Colonic mucosa (tissue), 4 donors: ENCODE data around the gene CILP2. TPM values are rescaled to one million over a fixed set of nuclear protein-coding genes. Genes with fewer than 3 reads are reported as not detected.

Experiments used
- DNase-seq: peaks from one replicate; pipeline ENCODE4 v3.0.0-alpha.2; 2020
- H3K27ac ChIP-seq: fragments of 200-600 bp; one replicate; pipeline ENCODE4 v1.8.0; 2021
- H3K27me3 ChIP-seq: fragments of 200-600 bp; one replicate; pipeline ENCODE4 v1.8.0; 2021
- H3K36me3 ChIP-seq: fragments of 200-600 bp; one replicate; pipeline ENCODE4 v1.8.0; 2021
- H3K4me1 ChIP-seq: fragments of 200-600 bp; one replicate; pipeline ENCODE4 v1.8.0; 2021; ENCODE audit warnings: mild to moderate bottlenecking
- H3K4me3 ChIP-seq: fragments of 200-600 bp; one replicate; pipeline ENCODE4 v1.8.0; 2021
- H3K9ac ChIP-seq, 2 donors: one replicate each; pipeline ENCODE4 v1.7.0; 2013; ENCODE audit warnings: control low read depth in 2 of 2, low read depth in 2 of 2, low read length in 2 of 2
- H3K9me3 ChIP-seq: fragments of 200-600 bp; one replicate; pipeline ENCODE4 v1.8.0; 2021
- intact Hi-C: fragments of 100-400 bp; cut with DNase I; formaldehyde crosslinking; loops from one replicate; pipeline ENCODE4 v1.14.1; 2022
- total RNA-seq, 2 donors: library from RNA; stranded (reverse); fragmentation: NEBNext Ultra II Directional in 1 of 2; extraction: Animal tissue kit (Norgen Biotek cat#: 25700) in 1 of 2; gene quantifications; one replicate each; pipeline ENCODE4 v1.2.1, GENCODE V29; 2021
- TF ChIP-seq, protein P1 (sequence below): fragments of 200-600 bp; IDR thresholded peaks from one replicate; pipeline ENCODE4 v1.8.0; 2022; ENCODE audit warnings: antibody characterized with exemption, mild to moderate bottlenecking
- donor health status: healthy.
- donor health status: DM: no; HTN: no; CAD: no.
- donor health status: DM: no; HTN: no; CAD: no.

Gene CILP2
- total RNA-seq, 2 donors from 2014 or later, result 0.05 to 0.35 TPM

DNA sequence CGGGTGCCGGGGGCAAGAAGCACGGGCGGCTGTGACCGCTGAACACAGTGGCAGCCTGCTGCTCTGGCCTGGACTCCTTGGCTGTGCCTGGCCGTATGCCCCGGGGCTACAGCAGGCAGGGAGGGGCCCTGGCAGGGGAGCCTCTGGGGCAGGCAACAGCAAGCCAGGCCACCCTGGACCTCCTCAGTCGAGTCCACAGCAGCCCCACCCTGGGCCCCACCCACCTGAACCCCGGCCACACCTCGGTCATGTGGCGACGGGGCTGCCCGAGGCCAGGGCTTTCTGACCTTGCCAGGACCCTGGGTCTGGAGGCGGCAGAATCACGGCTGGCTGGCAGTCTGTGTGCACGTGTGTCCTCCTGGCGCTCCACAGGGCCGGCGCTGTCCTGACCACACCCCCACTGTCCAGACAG is 8.7 kb downstream of the CILP2 start:
- H3K9me3 ChIP-seq, result no peaks in the 10 kb centered on the region
- no peak overlapping the region for H3K4me3 ChIP-seq
- intact Hi-C loops, result no loop called here
- peaks cover 6% of the 10 kb centered on the region for H3K27me3 ChIP-seq
- H3K9ac ChIP-seq, result no peak overlapping the region
- H3K27ac ChIP-seq, result no peak overlapping the region
- no peaks in the 10 kb centered on the region for H3K36me3 ChIP-seq
- H3K4me1 ChIP-seq, result no peaks in the 10 kb centered on the region
- TF ChIP-seq, protein P1, sequence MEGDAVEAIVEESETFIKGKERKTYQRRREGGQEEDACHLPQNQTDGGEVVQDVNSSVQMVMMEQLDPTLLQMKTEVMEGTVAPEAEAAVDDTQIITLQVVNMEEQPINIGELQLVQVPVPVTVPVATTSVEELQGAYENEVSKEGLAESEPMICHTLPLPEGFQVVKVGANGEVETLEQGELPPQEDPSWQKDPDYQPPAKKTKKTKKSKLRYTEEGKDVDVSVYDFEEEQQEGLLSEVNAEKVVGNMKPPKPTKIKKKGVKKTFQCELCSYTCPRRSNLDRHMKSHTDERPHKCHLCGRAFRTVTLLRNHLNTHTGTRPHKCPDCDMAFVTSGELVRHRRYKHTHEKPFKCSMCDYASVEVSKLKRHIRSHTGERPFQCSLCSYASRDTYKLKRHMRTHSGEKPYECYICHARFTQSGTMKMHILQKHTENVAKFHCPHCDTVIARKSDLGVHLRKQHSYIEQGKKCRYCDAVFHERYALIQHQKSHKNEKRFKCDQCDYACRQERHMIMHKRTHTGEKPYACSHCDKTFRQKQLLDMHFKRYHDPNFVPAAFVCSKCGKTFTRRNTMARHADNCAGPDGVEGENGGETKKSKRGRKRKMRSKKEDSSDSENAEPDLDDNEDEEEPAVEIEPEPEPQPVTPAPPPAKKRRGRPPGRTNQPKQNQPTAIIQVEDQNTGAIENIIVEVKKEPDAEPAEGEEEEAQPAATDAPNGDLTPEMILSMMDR, result no peak
- DNase-seq, result no peak

DNA sequence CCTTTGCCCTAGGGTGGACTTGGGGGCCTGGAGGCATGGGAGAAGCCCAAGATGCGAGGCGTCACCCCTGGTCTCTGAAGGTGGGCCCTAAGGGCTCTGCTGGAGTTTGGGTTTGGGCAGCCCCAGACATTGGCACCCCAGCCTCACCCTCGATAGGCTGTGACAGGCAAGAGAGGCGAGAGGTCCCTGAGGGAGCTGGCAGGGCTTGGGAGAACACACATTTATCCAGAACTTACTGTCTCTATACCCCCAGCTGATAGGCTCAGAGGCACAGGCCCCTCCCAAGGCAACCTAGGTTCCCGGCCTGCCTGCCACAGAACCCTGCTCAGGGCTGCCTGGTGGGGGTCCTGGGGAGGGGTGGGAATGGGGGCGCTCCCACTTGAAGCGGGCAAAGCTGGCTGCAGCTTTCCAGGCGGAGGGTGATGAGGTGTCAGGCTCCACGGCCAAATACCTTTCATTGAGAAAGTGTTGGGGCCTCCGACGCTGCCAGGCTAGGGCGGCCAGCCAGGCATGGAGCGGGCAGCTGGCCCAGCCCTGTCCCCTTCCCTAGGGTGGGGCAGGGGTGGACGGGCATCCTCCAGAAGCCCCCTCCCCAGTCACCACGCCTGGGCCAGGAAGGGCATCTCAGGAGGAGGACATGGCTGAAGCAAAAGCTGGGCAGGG is 9.7 kb downstream of the CILP2 start:
- H3K27ac ChIP-seq, result no peak overlapping the region
- peaks cover 3% of the 10 kb centered on the region for H3K27me3 ChIP-seq
- no peaks in the 10 kb centered on the region for H3K9me3 ChIP-seq
- H3K36me3 ChIP-seq, result no peaks in the 10 kb centered on the region
- TF ChIP-seq, protein P1, result no peak
- DNase-seq, result no peak
- no peak overlapping the region for H3K9ac ChIP-seq
- H3K4me1 ChIP-seq, result no peaks in the 10 kb centered on the region
- H3K4me3 ChIP-seq, result no peak overlapping the region
- intact Hi-C loops, result no loop called here

DNA sequence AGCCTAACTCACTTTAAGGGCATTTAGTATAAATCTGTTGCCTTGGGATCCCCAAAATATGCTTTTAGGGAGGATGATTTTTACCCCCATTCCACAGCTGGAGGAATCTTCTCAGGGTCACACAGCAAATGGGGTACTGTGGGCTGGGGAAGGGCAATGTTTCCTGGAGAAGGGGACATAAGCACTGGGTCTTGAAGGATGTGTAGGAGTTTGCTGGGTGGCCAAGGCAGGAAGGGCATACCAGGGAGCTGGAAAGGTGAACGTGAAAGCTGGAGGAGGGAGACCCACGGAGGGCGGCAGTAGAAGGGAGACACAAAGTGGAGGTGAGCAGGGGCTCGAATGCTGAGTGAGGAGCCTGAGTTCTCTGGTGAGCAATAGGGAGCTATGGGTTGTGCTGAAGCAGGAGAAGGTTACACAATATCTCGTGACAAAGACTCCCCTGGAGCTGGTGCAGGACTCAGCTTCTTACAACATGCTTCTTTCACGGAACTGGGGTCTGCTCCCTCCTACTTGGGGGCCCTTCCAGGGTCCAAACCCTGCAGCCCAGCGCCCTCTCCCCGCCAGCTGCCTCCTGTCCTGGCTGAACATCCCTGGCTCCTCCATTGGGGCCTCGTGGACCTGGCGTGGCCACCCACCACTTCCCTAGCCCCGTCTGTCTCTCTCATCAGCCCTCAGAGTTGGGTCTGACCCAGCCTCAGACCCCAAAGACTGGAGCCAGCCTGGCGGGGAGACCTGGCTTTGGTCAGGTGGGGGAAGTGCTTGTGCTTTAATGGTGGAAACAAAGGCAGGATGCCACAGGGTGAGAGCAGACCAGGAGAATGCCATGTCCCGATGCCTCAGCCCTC is 11.1 kb downstream of the CILP2 start:
- Histone ChIP-seq H3K4me1 (no peaks in the 10 kb centered on the region), H3K36me3 (no peaks in the 10 kb centered on the region), H3K4me3 (no peak overlapping the region), H3K9me3 (no peaks in the 10 kb centered on the region), H3K9ac (no peak overlapping the region), H3K27me3 (peaks cover 3% of the 10 kb centered on the region), H3K27ac (no peak overlapping the region)
- TF ChIP-seq, protein P1, result no peak
- DNase-seq, result no peak
- intact Hi-C loops, result no loop called here

DNA sequence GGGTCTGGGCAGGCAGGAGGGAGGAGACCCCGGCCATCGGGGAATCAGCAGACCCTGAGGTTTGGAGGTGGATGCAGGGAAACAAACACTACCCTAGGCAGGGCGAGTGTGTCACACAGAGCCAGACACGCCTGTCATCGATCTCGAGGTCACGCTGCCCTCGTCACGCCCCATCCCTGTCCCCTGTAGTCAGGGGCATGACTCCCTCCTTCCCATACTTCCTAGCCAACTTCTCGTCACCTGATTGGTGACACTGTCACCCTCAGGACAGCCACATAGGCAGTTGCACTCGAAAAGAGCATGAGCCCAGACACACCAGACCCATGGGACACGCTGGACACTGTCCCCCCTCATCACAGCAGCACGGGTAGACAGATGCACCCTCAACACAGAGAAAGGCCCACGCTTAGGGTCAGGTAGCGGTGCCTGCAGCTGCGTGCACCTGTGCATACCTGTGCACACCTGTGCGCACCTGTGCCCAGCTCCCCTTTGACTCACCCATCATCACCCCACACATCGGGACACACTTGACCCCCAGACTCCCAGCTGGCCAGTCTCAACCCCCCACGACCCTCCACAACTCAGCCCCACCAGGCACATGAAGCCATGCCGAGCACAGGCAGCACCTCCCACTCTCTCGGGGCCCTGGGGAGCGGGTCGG is 11.9 kb downstream of the CILP2 start:
- Histone ChIP-seq H3K4me3 (no peak overlapping the region), H3K27ac (no peak overlapping the region), H3K9me3 (no peaks in the 10 kb centered on the region), H3K36me3 (no peaks in the 10 kb centered on the region), H3K4me1 (no peaks in the 10 kb centered on the region), H3K9ac (no peak overlapping the region), H3K27me3 (peaks cover 3% of the 10 kb centered on the region)
- TF ChIP-seq, protein P1, result no peak
- intact Hi-C loops, result no loop called here
- DNase-seq, result no peak

DNA sequence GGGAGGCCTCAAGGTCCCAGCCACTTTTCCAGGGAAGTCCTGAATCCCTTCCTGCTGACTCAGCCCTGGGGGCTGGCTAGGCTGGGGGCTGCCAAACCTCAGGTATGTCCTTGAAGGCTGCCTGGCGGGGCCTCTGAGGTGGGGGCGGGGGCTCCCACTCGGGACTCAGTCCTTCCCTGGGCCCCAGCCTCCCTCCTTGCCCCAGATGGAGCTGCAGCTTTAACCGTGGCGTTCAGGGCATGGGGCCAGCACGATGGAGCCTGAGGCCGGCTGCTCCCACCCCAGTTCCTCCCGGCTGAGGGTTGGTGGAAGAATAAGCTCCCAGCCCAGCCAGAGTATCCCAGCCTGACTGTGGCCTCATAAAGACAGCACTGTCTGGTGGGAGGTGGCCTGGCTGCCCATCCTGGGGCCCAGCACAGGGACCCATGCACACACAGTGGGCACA is 12.4 kb downstream of the CILP2 start:
- no peak for DNase-seq
- no peaks in the 10 kb centered on the region for H3K4me1 ChIP-seq
- H3K36me3 ChIP-seq, result no peaks in the 10 kb centered on the region
- no peak overlapping the region for H3K27ac ChIP-seq
- H3K9ac ChIP-seq, result no peak overlapping the region
- H3K4me3 ChIP-seq, result no peak overlapping the region
- peaks cover 3% of the 10 kb centered on the region for H3K27me3 ChIP-seq
- intact Hi-C loops, result no loop called here
- H3K9me3 ChIP-seq, result no peaks in the 10 kb centered on the region
- TF ChIP-seq, protein P1, result no peak
